NCI-H345 treated with DMSO at 0.1 percent for 48 hours (cell line): ENCODE data around the gene ACSM2B.
"Not testable (repeated sequence)": the region's sequence is repeated elsewhere in the genome, so short reads cannot be mapped to it uniquely, and the experiment has no call there.

ENCODE experiments used
- DNase-seq: peaks from one replicate; lab custom pipeline; 2025; ENCODE audit not compliant: unreplicated experiment; lab: John Stamatoyannopoulos, UW

ACSM2B gene

GRCh38 chr16:20598832-20599469, 22.8 kb upstream of the ACSM2B start:
- DNase-seq = no peak

GRCh38 chr16:20595694-20596093, 19.5 kb upstream of the ACSM2B start:
- not testable (repeated sequence) for DNase-seq

- not testable (repeated sequence) for DNase-seq
These were observed 18.9 kb upstream of the ACSM2B start for GRCh38 chr16:20595068-20595467.

GRCh38 chr16:20592780-20593179, 16.6 kb upstream of the ACSM2B start:
- not testable (repeated sequence) for DNase-seq

GRCh38 chr16:20589486-20589885, 13.3 kb upstream of the ACSM2B start:
- DNase-seq = not testable (repeated sequence)

GRCh38 chr16:20587645-20588074, 11.5 kb upstream of the ACSM2B start:
- DNase-seq = not testable (repeated sequence)

- not testable (repeated sequence) for DNase-seq
These were observed 10.5 kb upstream of the ACSM2B start for GRCh38 chr16:20586716-20587115.

GRCh38 chr16:20586112-20586511, 9.9 kb upstream of the ACSM2B start:
- DNase-seq = not testable (repeated sequence)

GRCh38 chr16:20580487-20581259, 4.5 kb upstream of the ACSM2B start:
- not testable (repeated sequence) for DNase-seq

- DNase-seq = not testable (repeated sequence)
These were observed 1.9 kb upstream of the ACSM2B start for GRCh38 chr16:20578091-20578490.

GRCh38 chr16:20569117-20569651, 7.0 kb downstream of the ACSM2B start:
- not testable (repeated sequence) for DNase-seq

- no peak for DNase-seq
These were observed 7.8 kb downstream of the ACSM2B start for GRCh38 chr16:20568404-20568803.

- DNase-seq = no peak
These were observed 9.3 kb downstream of the ACSM2B start for GRCh38 chr16:20566864-20567263.

- DNase-seq = not testable (repeated sequence)
These were observed 10.8 kb downstream of the ACSM2B start for GRCh38 chr16:20565334-20565733.

- DNase-seq = not testable (repeated sequence)
These were observed 11.9 kb downstream of the ACSM2B start for GRCh38 chr16:20564218-20564617.

- DNase-seq = not testable (repeated sequence)
These were observed 20.5 kb downstream of the ACSM2B start for GRCh38 chr16:20555628-20556027.

- DNase-seq = not testable (repeated sequence)
These were observed 21.5 kb downstream of the ACSM2B start for GRCh38 chr16:20554689-20555088.

GRCh38 chr16:20553493-20553892, 22.7 kb downstream of the ACSM2B start:
- DNase-seq = not testable (repeated sequence)

- DNase-seq = not testable (repeated sequence)
These were observed 29.2 kb downstream of the ACSM2B start for GRCh38 chr16:20546951-20547350.

- DNase-seq = not testable (repeated sequence)
These were observed 29.8 kb downstream of the ACSM2B start for GRCh38 chr16:20546278-20546853.

- DNase-seq = not testable (repeated sequence)
These were observed 35.4 kb downstream of the ACSM2B start for GRCh38 chr16:20540603-20541316.
